ENCODE results near the gene TRIB2. TPM values are rescaled to one million over a fixed set of nuclear protein-coding genes. Genes with fewer than 3 reads are reported as not detected.

The TRIB2 gene
- total RNA-seq, 1 donor, result 79.6 TPM

- Histone ChIP-seq H3K4me1 (ENCODE audit: insufficient read depth, low read length) (peaks cover 61% of the 10 kb centered on the region), H3K9me3 (ENCODE audit: low read depth, low read length) (no peaks in the 10 kb centered on the region), H2AFZ (ENCODE audit: low read length) (no peak overlapping the region), H3K4me2 (ENCODE audit: insufficient read depth, low read length) (no peak overlapping the region), H3K27ac (ENCODE audit: low read depth, low read length) (peak overlapping the region; percentile 52), H4K20me1 (ENCODE audit: insufficient read depth, low read length) (no peaks in the 10 kb centered on the region), H3K4me3 (ENCODE audit: insufficient read depth, low read length) (no peak overlapping the region), H3K27me3 (ENCODE audit: insufficient read depth, low read length) (no peaks in the 10 kb centered on the region), H3K36me3 (ENCODE audit: insufficient read depth, low read length) (no peaks in the 10 kb centered on the region), H3K79me2 (ENCODE audit: insufficient read depth, low read length) (no peaks in the 10 kb centered on the region)
- DNase-seq (ENCODE audit: insufficient read length, low spot score, missing footprints), result no peak
- TF ChIP-seq CTCF (IDR thresholded peaks at IDR 0.05; ENCODE audit: extremely low read depth, low read depth, low read length), result no peak
These were observed 48.3 kb downstream of the TRIB2 start for GRCh38 chr2:12764849-12765605.

GRCh38 chr2:12766421-12766879 lies 49.7 kb downstream of the TRIB2 start:
- no peaks in the 10 kb centered on the region for H4K20me1 ChIP-seq (ENCODE audit: insufficient read depth, low read length)
- peak overlapping the region; percentile 41 for H3K27ac ChIP-seq (ENCODE audit: low read depth, low read length)
- H3K4me3 ChIP-seq (ENCODE audit: insufficient read depth, low read length), result no peak overlapping the region
- no peaks in the 10 kb centered on the region for H3K9me3 ChIP-seq (ENCODE audit: low read depth, low read length)
- H3K27me3 ChIP-seq (ENCODE audit: insufficient read depth, low read length), result no peaks in the 10 kb centered on the region
- peak overlapping the region; percentile 61 for H2AFZ ChIP-seq (ENCODE audit: low read length)
- no peak for TF ChIP-seq CTCF (IDR thresholded peaks at IDR 0.05; ENCODE audit: extremely low read depth, low read depth, low read length)
- no peaks in the 10 kb centered on the region for H3K36me3 ChIP-seq (ENCODE audit: insufficient read depth, low read length)
- DNase-seq (ENCODE audit: insufficient read length, low spot score, missing footprints), result peak; percentile 80
- H3K79me2 ChIP-seq (ENCODE audit: insufficient read depth, low read length), result no peaks in the 10 kb centered on the region
- H3K4me2 ChIP-seq (ENCODE audit: insufficient read depth, low read length), result no peak overlapping the region
- H3K4me1 ChIP-seq (ENCODE audit: insufficient read depth, low read length), result peaks cover 47% of the 10 kb centered on the region

GRCh38 chr2:12767541-12767940 lies 50.8 kb downstream of the TRIB2 start:
- Histone ChIP-seq H3K27me3 (ENCODE audit: insufficient read depth, low read length) (no peaks in the 10 kb centered on the region), H3K4me2 (ENCODE audit: insufficient read depth, low read length) (no peak overlapping the region), H3K79me2 (ENCODE audit: insufficient read depth, low read length) (no peaks in the 10 kb centered on the region), H3K4me1 (ENCODE audit: insufficient read depth, low read length) (peaks cover 39% of the 10 kb centered on the region), H3K27ac (ENCODE audit: low read depth, low read length) (no peak overlapping the region), H3K4me3 (ENCODE audit: insufficient read depth, low read length) (no peak overlapping the region), H2AFZ (ENCODE audit: low read length) (no peak overlapping the region), H4K20me1 (ENCODE audit: insufficient read depth, low read length) (no peaks in the 10 kb centered on the region), H3K9me3 (ENCODE audit: low read depth, low read length) (no peaks in the 10 kb centered on the region), H3K36me3 (ENCODE audit: insufficient read depth, low read length) (no peaks in the 10 kb centered on the region)
- no peak for DNase-seq (ENCODE audit: insufficient read length, low spot score, missing footprints)
- no peak for TF ChIP-seq CTCF (IDR thresholded peaks at IDR 0.05; ENCODE audit: extremely low read depth, low read depth, low read length)

GRCh38 chr2:12767996-12768624 lies 51.4 kb downstream of the TRIB2 start:
- no peak overlapping the region for H3K4me2 ChIP-seq (ENCODE audit: insufficient read depth, low read length)
- no peaks in the 10 kb centered on the region for H3K9me3 ChIP-seq (ENCODE audit: low read depth, low read length)
- no peaks in the 10 kb centered on the region for H3K79me2 ChIP-seq (ENCODE audit: insufficient read depth, low read length)
- DNase-seq (ENCODE audit: insufficient read length, low spot score, missing footprints), result no peak
- H3K36me3 ChIP-seq (ENCODE audit: insufficient read depth, low read length), result no peaks in the 10 kb centered on the region
- H4K20me1 ChIP-seq (ENCODE audit: insufficient read depth, low read length), result no peaks in the 10 kb centered on the region
- H3K4me1 ChIP-seq (ENCODE audit: insufficient read depth, low read length), result peaks cover 33% of the 10 kb centered on the region
- H2AFZ ChIP-seq (ENCODE audit: low read length), result no peak overlapping the region
- no peak for TF ChIP-seq CTCF (IDR thresholded peaks at IDR 0.05; ENCODE audit: extremely low read depth, low read depth, low read length)
- no peaks in the 10 kb centered on the region for H3K27me3 ChIP-seq (ENCODE audit: insufficient read depth, low read length)
- no peak overlapping the region for H3K27ac ChIP-seq (ENCODE audit: low read depth, low read length)
- H3K4me3 ChIP-seq (ENCODE audit: insufficient read depth, low read length), result no peak overlapping the region

Measured in osteoblast (primary cell).